Stimulated activated CD8-positive, alpha-beta memory T cell treated with anti-CD3 and anti-CD28 coated beads, Interleukin-15, amount 100 ng/mL, for 24 hours (primary cell): ENCODE results near the gene SPG21.

ENCODE experiments used
- DNase-seq: peaks from one replicate; pipeline ENCODE4 v3.0.0-alpha.2; 2020; ENCODE audit warnings: low read depth

The SPG21 gene

DNA sequence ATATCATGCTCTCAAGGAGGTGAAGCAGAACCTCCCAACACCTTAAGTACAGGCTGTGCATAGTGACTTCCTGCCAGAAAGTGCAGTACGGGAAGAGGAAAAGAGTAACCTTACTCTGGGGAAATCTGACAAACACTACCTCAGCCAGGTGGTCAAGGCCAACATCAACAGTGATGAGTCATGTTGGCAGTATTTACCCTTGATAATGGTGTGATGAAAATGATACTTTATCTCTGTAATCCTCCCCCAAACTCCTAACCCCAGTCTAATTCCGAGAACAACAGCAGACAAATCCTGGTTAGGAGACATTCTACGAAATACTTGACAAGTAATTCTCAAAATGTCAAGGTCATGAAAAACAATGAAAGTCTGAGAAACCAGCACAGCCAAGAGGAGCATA lies 51.5 kb downstream of the SPG21 start:
- DNase-seq, result no peak

GRCh38 chr15:64934023-64934422 lies 55.7 kb downstream of the SPG21 start:
- no peak for DNase-seq

- DNase-seq, result no peak
Observed at GRCh38 chr15:64931381-64931780, 58.3 kb downstream of the SPG21 start.

DNA sequence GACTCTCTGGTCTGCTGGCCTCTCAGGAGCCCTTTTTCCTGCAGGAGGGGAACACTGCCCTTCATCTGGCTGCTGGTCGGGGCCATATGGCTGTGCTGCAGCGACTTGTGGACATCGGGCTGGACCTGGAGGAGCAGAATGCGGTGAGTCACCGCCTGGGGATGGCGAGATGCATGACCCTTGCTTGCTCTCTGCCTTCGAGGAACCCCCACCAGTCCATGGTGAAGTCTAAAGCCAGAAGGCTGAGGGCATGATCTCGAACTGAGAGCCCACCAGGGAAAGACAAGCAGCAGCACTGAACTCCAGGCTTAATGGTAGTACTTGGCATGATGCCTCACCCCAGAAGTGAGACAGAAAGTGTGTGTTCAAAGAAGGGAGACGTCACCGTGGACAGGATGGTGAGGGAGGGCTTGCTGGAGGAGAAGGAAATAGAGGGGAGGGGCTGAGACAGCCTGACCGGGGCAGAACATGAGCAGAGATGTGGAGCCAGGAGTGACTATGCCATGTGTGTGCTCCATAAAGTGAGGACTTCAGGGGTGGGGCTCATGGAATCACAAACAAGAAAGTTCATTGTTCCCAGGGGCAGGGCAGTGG lies 58.8 kb downstream of the SPG21 start:
- no peak for DNase-seq

- DNase-seq, result no peak
Observed at GRCh38 chr15:64930019-64930652, 59.6 kb downstream of the SPG21 start.

DNA sequence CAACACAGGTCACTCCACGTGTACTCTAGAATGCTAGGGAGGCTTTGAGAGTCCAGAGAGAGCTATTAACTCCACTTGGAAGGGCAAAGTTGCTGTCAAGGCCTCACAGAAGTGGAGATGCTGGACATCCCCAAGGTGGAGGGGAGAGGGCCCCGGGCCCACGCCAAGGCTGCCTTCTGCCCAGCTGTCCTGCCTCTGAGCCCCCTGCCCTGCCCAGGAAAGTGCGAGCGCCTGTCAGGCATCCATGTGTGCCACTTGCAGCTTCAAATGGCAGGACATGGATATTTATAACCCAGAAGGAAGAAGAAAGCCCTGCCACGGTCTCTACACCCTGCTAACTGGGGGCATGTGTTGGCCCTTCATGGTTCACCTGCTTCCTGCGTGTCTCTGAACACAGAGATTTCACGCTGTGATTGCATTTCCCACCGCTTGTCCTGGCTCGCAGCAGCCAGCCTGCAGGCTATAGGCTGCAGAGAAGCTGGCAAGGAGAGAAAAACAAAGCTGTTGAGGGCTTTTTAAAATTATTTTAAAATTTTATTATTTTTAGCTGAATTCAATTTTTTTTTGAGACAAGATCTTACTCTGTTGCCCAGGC lies 61.0 kb downstream of the SPG21 start:
- no peak for DNase-seq

DNA sequence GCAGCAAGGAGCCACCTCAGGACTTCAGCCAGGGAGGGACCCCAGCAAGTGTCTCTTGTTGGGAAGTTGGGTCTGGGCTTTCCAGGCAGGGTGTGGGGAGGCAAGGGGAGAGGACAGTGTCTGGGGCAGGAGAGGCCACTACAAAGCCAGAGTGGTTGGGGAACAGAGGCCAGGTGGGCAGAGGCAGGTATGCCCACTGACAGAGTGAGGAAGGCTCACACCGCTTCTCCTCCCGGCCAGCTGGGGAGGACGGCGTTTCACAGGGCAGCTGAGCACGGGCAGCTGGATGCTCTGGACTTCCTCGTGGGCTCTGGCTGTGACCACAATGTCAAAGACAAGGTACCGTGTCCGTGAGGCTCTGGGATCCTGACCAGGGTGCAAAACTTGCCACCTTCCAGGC lies 63.1 kb downstream of the SPG21 start:
- DNase-seq, result no peak

DNA sequence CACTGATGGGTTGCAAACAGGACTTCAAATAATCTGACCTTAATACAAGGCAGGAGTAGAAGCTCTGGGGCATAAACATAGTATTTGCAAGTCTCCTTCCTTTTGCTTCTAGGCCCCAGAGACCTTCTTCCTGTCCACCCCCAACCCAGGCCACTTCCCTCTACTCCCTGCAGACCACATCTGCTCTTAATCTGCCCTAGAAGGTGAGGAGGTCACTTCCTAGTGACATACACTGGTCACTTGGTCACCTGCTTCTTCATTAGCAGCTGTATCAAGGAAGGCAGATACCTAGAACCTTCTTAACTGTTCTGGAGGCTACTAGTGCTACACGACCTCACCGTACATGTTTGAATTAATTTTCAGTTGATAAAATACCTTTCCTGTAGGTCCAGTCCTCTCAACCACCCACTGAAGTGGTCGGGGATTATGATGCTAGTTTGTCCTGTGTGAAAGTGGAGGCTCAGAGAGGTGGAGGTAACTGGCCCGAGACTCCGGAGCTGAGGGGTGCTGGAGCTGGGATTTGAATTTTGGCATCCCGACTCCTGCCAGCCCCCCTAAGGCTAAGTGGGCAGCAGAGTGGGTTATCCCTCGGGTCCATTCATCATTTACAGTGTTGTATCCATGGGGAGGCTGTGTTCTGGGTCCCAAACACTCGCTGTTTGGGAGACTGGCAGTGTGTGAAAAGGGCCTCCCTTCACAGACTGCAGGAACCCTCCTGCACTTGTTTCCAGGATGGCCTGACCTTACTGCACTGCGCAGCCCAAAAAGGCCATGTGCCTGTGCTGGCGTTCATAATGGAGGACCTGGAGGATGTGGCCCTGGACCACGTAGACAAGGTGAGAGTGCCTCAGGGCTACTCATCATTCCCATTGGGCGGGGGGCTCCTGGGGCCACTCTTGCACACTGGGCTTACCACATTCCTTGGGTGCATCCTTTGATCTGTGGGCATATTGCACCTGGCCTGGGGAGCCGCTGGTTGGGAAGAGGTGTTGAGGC lies 64.1 kb downstream of the SPG21 start:
- DNase-seq, result no peak

- no peak for DNase-seq
Observed at GRCh38 chr15:64923546-64923945, 66.2 kb downstream of the SPG21 start.

DNA sequence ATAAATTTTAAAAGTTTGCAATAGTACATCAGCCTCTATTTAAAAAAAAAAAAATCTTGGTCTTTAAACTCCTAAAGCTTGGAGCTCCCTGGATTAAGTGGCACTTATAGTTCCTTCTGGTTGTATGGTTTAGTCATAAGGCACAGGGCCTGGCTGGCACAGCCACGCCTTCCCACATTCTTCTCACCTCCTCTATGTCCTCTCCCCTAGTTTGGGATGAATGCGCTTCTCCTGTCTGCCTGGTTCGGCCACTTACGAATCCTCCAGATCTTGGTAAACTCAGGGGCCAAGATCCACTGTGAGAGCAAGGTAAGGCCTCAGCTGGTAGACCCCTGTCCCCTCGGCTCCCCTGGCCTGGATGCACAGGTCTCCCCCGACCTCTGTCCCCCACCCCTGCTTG lies 68.0 kb downstream of the SPG21 start:
- DNase-seq, result no peak

DNA sequence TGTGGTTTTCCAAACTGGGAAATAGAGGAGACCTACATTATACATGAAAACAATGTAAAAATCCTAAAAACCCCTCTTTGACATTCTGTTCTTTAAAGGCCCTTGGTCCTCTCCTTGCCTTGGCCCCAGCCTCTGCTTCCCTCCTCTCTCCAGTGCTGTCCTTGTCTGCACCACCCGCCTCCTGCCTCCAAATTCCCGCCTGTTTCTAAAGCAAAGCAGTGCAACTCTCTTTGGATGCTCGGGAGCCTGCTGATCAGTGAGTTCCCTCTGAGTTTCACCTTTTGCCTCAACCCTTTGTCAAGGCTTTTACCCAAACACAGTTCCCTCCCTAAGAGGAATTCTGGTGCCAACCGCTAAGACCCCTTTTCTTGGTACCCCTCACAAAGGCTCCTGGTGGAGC lies 70.0 kb downstream of the SPG21 start:
- no peak for DNase-seq

- DNase-seq, result no peak
Observed at GRCh38 chr15:64917211-64917610, 72.5 kb downstream of the SPG21 start.

DNA sequence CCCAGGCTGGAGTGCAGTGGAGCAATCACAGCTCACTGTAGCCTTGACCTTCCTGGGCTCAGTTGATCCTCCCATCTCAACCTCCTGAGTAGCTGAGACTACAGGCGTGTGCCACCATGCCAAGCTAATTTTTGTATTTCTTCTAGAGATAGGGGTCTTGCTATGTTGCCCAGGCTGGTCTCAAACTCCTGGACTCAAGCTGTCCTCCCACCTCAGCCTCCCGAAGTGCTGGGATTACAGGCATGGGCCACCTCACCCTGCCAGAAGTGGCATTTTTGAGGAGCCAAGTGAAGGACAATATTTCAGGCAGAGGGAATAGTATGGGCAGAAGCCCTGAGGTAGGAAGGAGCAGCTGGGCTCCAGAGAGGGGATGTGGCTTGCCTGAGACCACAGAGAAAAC lies 73.3 kb downstream of the SPG21 start:
- DNase-seq, result no peak

GRCh38 chr15:64915518-64916227 lies 74.0 kb downstream of the SPG21 start:
- no peak for DNase-seq
